ENCODE data around the gene NEMP1.

NEMP1 gene

GRCh38 chr12:57091638-57092528, 13.3 kb upstream of the NEMP1 start:
- peaks cover 25% of the 10 kb centered on the region for H3K36me3 ChIP-seq
- peaks cover 11% of the 10 kb centered on the region for H3K4me1 ChIP-seq
- H3K9me3 ChIP-seq: no peaks in the 10 kb centered on the region
- H3K4me3 ChIP-seq (ENCODE audit: low read depth, low read length): no peak overlapping the region
- no peak for TF ChIP-seq CTCF (IDR thresholded peaks at IDR 0.05; ENCODE audit: low read depth, low read length)
- no peak for DNase-seq
- H3K27me3 ChIP-seq: no peaks in the 10 kb centered on the region

- TF ChIP-seq CTCF (IDR thresholded peaks at IDR 0.05; ENCODE audit: low read depth, low read length): no peak
- Histone ChIP-seq H3K9me3 (no peaks in the 10 kb centered on the region), H3K36me3 (peaks cover 25% of the 10 kb centered on the region), H3K27me3 (no peaks in the 10 kb centered on the region), H3K4me3 (ENCODE audit: low read depth, low read length) (peak overlapping the region; percentile 6; the same call in 1 of the 2 replicates), H3K4me1 (peaks cover 12% of the 10 kb centered on the region)
- DNase-seq: no peak
Observed at GRCh38 chr12:57090924-57091637, 12.5 kb upstream of the NEMP1 start.

GRCh38 chr12:57090490-57090889, 11.9 kb upstream of the NEMP1 start:
- Histone ChIP-seq H3K36me3 (peaks cover 25% of the 10 kb centered on the region), H3K27me3 (no peaks in the 10 kb centered on the region), H3K4me1 (peaks cover 18% of the 10 kb centered on the region), H3K9me3 (no peaks in the 10 kb centered on the region), H3K4me3 (ENCODE audit: low read depth, low read length) (peak overlapping the region; percentile 6; the same call in 1 of the 2 replicates)
- no peak for TF ChIP-seq CTCF (IDR thresholded peaks at IDR 0.05; ENCODE audit: low read depth, low read length)
- DNase-seq: no peak

- H3K9me3 ChIP-seq: no peaks in the 10 kb centered on the region
- H3K4me3 ChIP-seq (ENCODE audit: low read depth, low read length): peak overlapping the region; percentile 75
- peak; percentile 70 for DNase-seq
- no peaks in the 10 kb centered on the region for H3K27me3 ChIP-seq
- peaks cover 20% of the 10 kb centered on the region for H3K36me3 ChIP-seq
- no peak for TF ChIP-seq CTCF (IDR thresholded peaks at IDR 0.05; ENCODE audit: low read depth, low read length)
- H3K4me1 ChIP-seq: peaks cover 20% of the 10 kb centered on the region
Observed at GRCh38 chr12:57089271-57090245, 11.0 kb upstream of the NEMP1 start.

- H3K4me3 ChIP-seq (ENCODE audit: low read depth, low read length): peak within 1 kb of the TSS; percentile 90
Observed at GRCh38 chr12:57088354-57089270, 10.0 kb upstream of the NEMP1 start, which contains the start of gene NAB2. TSS of gene NAB2 (plus strand) at chr12:57089114. CDS start at chr12:57089272, 158 bp downstream.

More at GRCh38 chr12:57088354-57089270, 10.0 kb upstream of the NEMP1 start, which contains the start of gene NAB2:
- Histone ChIP-seq H3K9me3 (no peaks in the 10 kb centered on the region), H3K4me1 (peaks cover 18% of the 10 kb centered on the region), H3K27me3 (no peaks in the 10 kb centered on the region), H3K36me3 (peaks cover 16% of the 10 kb centered on the region)
- peak; percentile 98 for DNase-seq
- TF ChIP-seq CTCF (IDR thresholded peaks at IDR 0.05; ENCODE audit: low read depth, low read length): no peak
